GM20431 (cell line): ENCODE results near the gene KDSR.

Experiments
- in situ Hi-C: fragments of 300-500 bp; cut with MseI, MboI; formaldehyde crosslinking; loops from one replicate; pipeline ENCODE4 v1.15.0; 2020; ENCODE audit warnings: low sequenced_read_pairs; ENCODE audit not compliant: unreplicated experiment

Gene KDSR

GRCh38 chr18:63325086-63325686, 41.8 kb downstream of the KDSR start:
- in situ Hi-C loops: loop anchor here (10.0 kb wide), 1 partner anchor 190 kb away; no protein-coding TSS in a partner anchor

- in situ Hi-C loops: loop anchor here (10.0 kb wide), 1 partner anchor 188 kb away; no protein-coding TSS in a partner anchor
These were observed 43.9 kb downstream of the KDSR start for GRCh38 chr18:63322908-63323634.

- in situ Hi-C loops: loop anchor here (10.0 kb wide), 1 partner anchor 187 kb away; no protein-coding TSS in a partner anchor
These were observed 44.8 kb downstream of the KDSR start for GRCh38 chr18:63322206-63322605.

- in situ Hi-C loops: loop anchor here (10.0 kb wide), 1 partner anchor 186 kb away; no protein-coding TSS in a partner anchor
These were observed 45.7 kb downstream of the KDSR start for GRCh38 chr18:63321291-63321690.

GRCh38 chr18:63320975-63321265, 46.1 kb downstream of the KDSR start:
- in situ Hi-C loops: loop anchor here (10.0 kb wide), 1 partner anchor 186 kb away; no protein-coding TSS in a partner anchor

- in situ Hi-C loops: loop anchor here (10.0 kb wide), 1 partner anchor 186 kb away; no protein-coding TSS in a partner anchor
These were observed 46.7 kb downstream of the KDSR start for GRCh38 chr18:63320123-63320974.

- in situ Hi-C loops: loop anchor here (10.0 kb wide), 1 partner anchor 185 kb away; no protein-coding TSS in a partner anchor
These were observed 47.5 kb downstream of the KDSR start, which contains the start of gene BCL2 for GRCh38 chr18:63319383-63320122. Gene BCL2, minus strand, starts transcription at chr18:63319769.

- in situ Hi-C loops: no loop called here
These were observed 48.1 kb downstream of the KDSR start for GRCh38 chr18:63318889-63319382.

GRCh38 chr18:63317982-63318888, 48.8 kb downstream of the KDSR start:
- in situ Hi-C loops: no loop called here

- in situ Hi-C loops: no loop called here
These were observed 49.5 kb downstream of the KDSR start for GRCh38 chr18:63317556-63317946.

GRCh38 chr18:63316612-63317555, 50.1 kb downstream of the KDSR start:
- in situ Hi-C loops: no loop called here

- in situ Hi-C loops: no loop called here
These were observed 51.1 kb downstream of the KDSR start for GRCh38 chr18:63315876-63316275.

- in situ Hi-C loops: no loop called here
These were observed 51.8 kb downstream of the KDSR start for GRCh38 chr18:63315131-63315662.

GRCh38 chr18:63314062-63314790, 52.8 kb downstream of the KDSR start:
- in situ Hi-C loops: no loop called here

GRCh38 chr18:63313396-63313917, 53.5 kb downstream of the KDSR start:
- in situ Hi-C loops: no loop called here

GRCh38 chr18:63312737-63313395, 54.1 kb downstream of the KDSR start:
- in situ Hi-C loops: no loop called here
